Measurements from ENCODE around the gene TIMM10. TPM values are rescaled to one million over a fixed set of nuclear protein-coding genes. Genes with fewer than 3 reads are reported as not detected.

Gene TIMM10
- total RNA-seq, 1 donor from 2014 or later: 52.2 TPM

- no peak for DNase-seq (ENCODE audit: low read depth, low spot score)
These were observed 26.0 kb downstream of the TIMM10 start for GRCh38 chr11:57504511-57504910.

- no peak for DNase-seq (ENCODE audit: low read depth, low spot score)
These were observed 27.7 kb downstream of the TIMM10 start for GRCh38 chr11:57502870-57503269.

- no peak for DNase-seq (ENCODE audit: low read depth, low spot score)
These were observed 28.2 kb downstream of the TIMM10 start for GRCh38 chr11:57502376-57502775.

- DNase-seq (ENCODE audit: low read depth, low spot score): no peak
These were observed 28.6 kb downstream of the TIMM10 start for GRCh38 chr11:57501953-57502352.

- DNase-seq (ENCODE audit: low read depth, low spot score): no peak
These were observed 29.6 kb downstream of the TIMM10 start for GRCh38 chr11:57500926-57501325.

GRCh38 chr11:57500515-57500914 lies 30.0 kb downstream of the TIMM10 start:
- no peak for DNase-seq (ENCODE audit: low read depth, low spot score)

- DNase-seq (ENCODE audit: low read depth, low spot score): no peak
These were observed 30.5 kb downstream of the TIMM10 start for GRCh38 chr11:57499983-57500461.

- DNase-seq (ENCODE audit: low read depth, low spot score): peak; percentile 62
These were observed 31.1 kb downstream of the TIMM10 start for GRCh38 chr11:57499413-57499982.

GRCh38 chr11:57498540-57498939 lies 32.0 kb downstream of the TIMM10 start:
- DNase-seq (ENCODE audit: low read depth, low spot score): no peak

- no peak for DNase-seq (ENCODE audit: low read depth, low spot score)
These were observed 33.0 kb downstream of the TIMM10 start for GRCh38 chr11:57497303-57498247.

GRCh38 chr11:57496109-57496820 lies 34.3 kb downstream of the TIMM10 start:
- no peak for DNase-seq (ENCODE audit: low read depth, low spot score)

GRCh38 chr11:57493507-57494503 lies 36.7 kb downstream of the TIMM10 start:
- DNase-seq (ENCODE audit: low read depth, low spot score): no peak

- no peak for DNase-seq (ENCODE audit: low read depth, low spot score)
These were observed 39.0 kb downstream of the TIMM10 start for GRCh38 chr11:57491371-57492061.

GRCh38 chr11:57490456-57491248 lies 39.9 kb downstream of the TIMM10 start:
- no peak for DNase-seq (ENCODE audit: low read depth, low spot score)

- no peak for DNase-seq (ENCODE audit: low read depth, low spot score)
These were observed 42.5 kb downstream of the TIMM10 start for GRCh38 chr11:57487920-57488659.

GRCh38 chr11:57487021-57487778 lies 43.4 kb downstream of the TIMM10 start:
- no peak for DNase-seq (ENCODE audit: low read depth, low spot score)

GRCh38 chr11:57485217-57485990 lies 45.1 kb downstream of the TIMM10 start:
- no peak for DNase-seq (ENCODE audit: low read depth, low spot score)
